HepG2 (cell line): ENCODE results near the gene SNX27. TPM values are rescaled to one million over a fixed set of nuclear protein-coding genes. Genes with fewer than 3 reads are reported as not detected.
A peak's percentile ranks its signal among the peaks of the same experiment; 100 is the strongest.

Experiments used
- ATAC-seq: fragments of 200-7000 bp; cut with Tn5 transposase; 3 replicates; pipeline ENCODE4 v1.9.1; 2020; ENCODE audit warnings: mild to moderate bottlenecking, moderate library complexity
- BruUV-seq: library from RNA; stranded (reverse); fragments of 400-500 nt; replicated peaks from 2 replicates; lab custom pipeline; 2021; lab: Mats Ljungman, UMichigan
- CTCF ChIA-PET: fragments of 300-600 bp; formaldehyde crosslinking; extraction: SDS; loops from one replicate; lab custom pipeline; 2021; ENCODE audit warnings: low total read pairs, inconsistent platforms, low intra/inter-chr PET ratio; lab: Yijun Ruan, JAX
- POLR2A ChIA-PET: fragments of 350-600 bp; sonication (Branson Sonifier 250); formaldehyde crosslinking; loops from one replicate; lab custom pipeline; 2020; ENCODE audit warnings: antibody characterized with exemption, inconsistent platforms; lab: Yijun Ruan, JAX
- DNase-seq: peaks from one replicate; pipeline ENCODE4 v3.0.0-alpha.2; 2015; ENCODE audit warnings: low spot score
- FAIRE-seq: peaks from 3 replicates; lab custom pipeline; 2011; peaks lifted over from hg19 to GRCh38; lab: Jason Lieb, UNC
- H2AFZ ChIP-seq: one replicate; pipeline ENCODE4 v1.6.1; 2011; ENCODE audit warnings: low read length, inconsistent platforms
- H3K27ac ChIP-seq: fragments of 300-600 bp; 3 replicates; pipeline ENCODE4 v1.8.0; 2011; ENCODE audit warnings: mixed run types, mild to moderate bottlenecking, mixed read lengths, low read length, inconsistent platforms; ENCODE audit not compliant: insufficient read depth; ENCODE audit errors: extremely low read length
- H3K27me3 ChIP-seq, 2 experiments: fragments of 200-600 bp in 1 of 2; 2 replicates in 1 of 2; 3 replicates in 1 of 2; pipeline versions ENCODE4 v1.6.0 to v1.8.0; 2011; ENCODE audit warnings: low read length in 2 of 2, mild to moderate bottlenecking in 2 of 2, moderate library complexity in 2 of 2, inconsistent platforms in 1 of 2; ENCODE audit not compliant: insufficient read depth in 2 of 2, control insufficient read depth in 1 of 2
- H3K36me3 ChIP-seq, 2 experiments: fragments of 200-600 bp in 1 of 2; replicated peaks in 1 of 2; 2 replicates in 1 of 2; 3 replicates in 1 of 2; pipeline versions ENCODE4 v1.5.1 to v1.8.0; 2011; ENCODE audit warnings: low read length in 2 of 2, inconsistent platforms in 1 of 2; ENCODE audit not compliant: insufficient read depth in 2 of 2, control insufficient read depth in 1 of 2
- H3K4me1 ChIP-seq: 2 replicates; pipeline ENCODE4 v1.5.1; 2012; ENCODE audit warnings: low read length, inconsistent platforms; ENCODE audit not compliant: insufficient read depth
- H3K4me2 ChIP-seq: 2 replicates; pipeline ENCODE4 v1.6.0; 2011; ENCODE audit warnings: low read depth, low read length, inconsistent platforms
- H3K4me3 ChIP-seq, 3 experiments: fragments of 200-600 bp in 1 of 3; sonication (generic), shearing (Covaris generic) in 1 of 3; replicated peaks in 1 of 3; 2 replicates each; pipeline ENCODE4 v1.5.1; 2011 to 2016; ENCODE audit warnings: low read length in 3 of 3, inconsistent platforms in 2 of 3, low read depth in 2 of 3, mild to moderate bottlenecking in 2 of 3, control low read depth in 1 of 3, mixed read lengths in 1 of 3; ENCODE audit not compliant: insufficient read depth in 1 of 3
- H3K79me2 ChIP-seq: one replicate; pipeline ENCODE4 v1.6.1; 2011; ENCODE audit warnings: low read length, inconsistent platforms; ENCODE audit not compliant: insufficient read depth
- H3K9ac ChIP-seq: 2 replicates; pipeline ENCODE4 v1.6.0; 2011; ENCODE audit warnings: mild to moderate bottlenecking, low read depth, low read length, inconsistent platforms; ENCODE audit not compliant: insufficient read depth
- H3K9me3 ChIP-seq: 2 replicates; pipeline ENCODE4 v1.5.1; 2012; ENCODE audit warnings: mild to moderate bottlenecking, low read length
- H4K20me1 ChIP-seq: 2 replicates; pipeline ENCODE4 v1.6.0; 2011; ENCODE audit warnings: inconsistent platforms, mild to moderate bottlenecking, low read length, moderate library complexity; ENCODE audit not compliant: insufficient read depth
- EEA1 ChIP-seq: sonication (generic); formaldehyde crosslinking; IDR thresholded peaks from 2 replicates; pipeline ENCODE4 v1.5.1; 2020; ENCODE audit warnings: mild to moderate bottlenecking, missing genetic modification reagents, borderline replicate concordance
- ELF3 ChIP-seq: IDR thresholded peaks from 2 replicates; pipeline ENCODE4 v1.6.1; 2016; ENCODE audit warnings: missing genetic modification reagents, missing compliant biosample characterization
- FOXP4 ChIP-seq: sonication (generic); formaldehyde crosslinking; IDR thresholded peaks from 2 replicates; pipeline ENCODE4 v1.4.0; 2020; ENCODE audit warnings: missing genetic modification reagents
- HCFC1 ChIP-seq: fragments of 150-350 bp; IDR thresholded peaks from 2 replicates; pipeline ENCODE4 v1.6.1; 2014; ENCODE audit warnings: low read depth, low read length
- HDAC2 ChIP-seq: sonication (generic); formaldehyde crosslinking; IDR thresholded peaks from 2 replicates; pipeline ENCODE4 v1.4.0; 2020; ENCODE audit warnings: missing genetic modification reagents
- HOMEZ ChIP-seq: IDR thresholded peaks from 2 replicates; pipeline ENCODE4 v1.6.1; 2016; ENCODE audit warnings: low read depth
- IRX3 ChIP-seq: sonication (generic); formaldehyde crosslinking; IDR thresholded peaks from 2 replicates; pipeline ENCODE4 v1.8.1; 2023; ENCODE audit warnings: mild to moderate bottlenecking, low read depth, missing genetic modification reagents, borderline replicate concordance
- LCORL ChIP-seq, 2 experiments: fragments of 450-650 bp in 1 of 2; sonication (generic) in 1 of 2; formaldehyde crosslinking in 1 of 2; IDR thresholded peaks; 2 replicates each; pipeline versions ENCODE4 v1.5.0 to v1.6.1; 2017 to 2020; ENCODE audit warnings: antibody characterized with exemption in 1 of 2, missing genetic modification reagents in 1 of 2
- MAFG ChIP-seq: sonication (generic); formaldehyde crosslinking; IDR thresholded peaks from 2 replicates; pipeline ENCODE4 v1.5.1; 2020; ENCODE audit warnings: mild to moderate bottlenecking, missing genetic modification reagents
- MTA3 ChIP-seq: sonication (generic); formaldehyde crosslinking; IDR thresholded peaks from 2 replicates; pipeline ENCODE4 v1.4.0; 2020; ENCODE audit warnings: missing genetic modification reagents
- PRMT3 ChIP-seq: sonication (generic); formaldehyde crosslinking; IDR thresholded peaks from 2 replicates; pipeline ENCODE4 v1.8.1; 2022; ENCODE audit warnings: low read depth, mild to moderate bottlenecking, moderate library complexity, missing genetic modification reagents, borderline replicate concordance
- RARA ChIP-seq: IDR thresholded peaks from 2 replicates; pipeline ENCODE4 v1.6.1; 2016; ENCODE audit warnings: missing genetic modification reagents, missing compliant biosample characterization
- SAP130 ChIP-seq: IDR thresholded peaks from 2 replicates; pipeline ENCODE4 v1.6.1; 2016; ENCODE audit warnings: low read depth
- TARDBP ChIP-seq: sonication (generic); formaldehyde crosslinking; IDR thresholded peaks from 2 replicates; pipeline ENCODE4 v1.8.0; 2022; ENCODE audit warnings: mild to moderate bottlenecking, missing genetic modification reagents
- UBTF ChIP-seq: sonication (generic); formaldehyde crosslinking; IDR thresholded peaks from 2 replicates; pipeline ENCODE4 v1.4.0; 2020; ENCODE audit warnings: mild to moderate bottlenecking, missing genetic modification reagents
- ZBTB43 ChIP-seq: sonication (generic); formaldehyde crosslinking; conservative IDR thresholded peaks from 2 replicates; pipeline ENCODE4 v1.4.0; 2020; ENCODE audit warnings: missing genetic modification reagents
- ZMAT3 ChIP-seq: sonication (generic); formaldehyde crosslinking; conservative IDR thresholded peaks from 2 replicates; pipeline ENCODE4 v1.7.0; 2021; ENCODE audit warnings: missing genetic modification reagents
- ZNF317 ChIP-seq: sonication (generic); formaldehyde crosslinking; IDR thresholded peaks from 2 replicates; pipeline ENCODE4 v1.5.0; 2020; ENCODE audit warnings: mild to moderate bottlenecking, missing genetic modification reagents
- ZNF414 ChIP-seq: sonication (generic); formaldehyde crosslinking; IDR thresholded peaks from 2 replicates; pipeline ENCODE4 v1.5.0; 2020; ENCODE audit warnings: missing genetic modification reagents
- WGBS: methylation state at CpG from one replicate; pipeline ENCODE4 v1.1.6; 2017; ENCODE audit warnings: low lambda C conversion rate; 5-methylcytosine and 5-hydroxymethylcytosine counted together
- in situ Hi-C: cut with HindIII; loops from 2 replicates; pipeline ENCODE4 v1.10.0; 2017; ENCODE audit warnings: low pct_unique_long_range_greater_than_20kb; ENCODE audit not compliant: extremely low pct_ligation_motif_present
- intact Hi-C: fragments of 100-400 bp; cut with micrococcal nuclease; formaldehyde crosslinking; loops from one replicate; pipeline ENCODE4 v1.10.0; 2022; ENCODE audit not compliant: unreplicated experiment
- polyA plus RNA-seq, 8 experiments: library from polyadenylated mRNA; depleted of rRNA in 3 of 8; stranded (reverse) in 7 of 8; unstranded in 1 of 8; fragments of >200 nt; fragmentation: Illumina TruSeq in 4 of 8; extraction: Trizol in 4 of 8; gene quantifications; 2 replicates each; pipeline versions ENCODE4 v1.2.1 to v1.2.3, GENCODE V29; 2011 to 2016; ENCODE audit warnings: low read depth in 4 of 8, missing spikeins in 1 of 8, mixed read lengths in 1 of 8; ENCODE audit not compliant: insufficient read depth in 1 of 8
- total RNA-seq, 5 experiments: library from RNA; depleted of rRNA; stranded (reverse); fragments of >200 nt; fragmentation: Illumina TruSeq; extraction: Trizol; gene quantifications; 2 replicates each; pipeline ENCODE4 v1.2.3, GENCODE V29; 2016; ENCODE audit warnings: low read depth in 1 of 5

SNX27 gene
- total and polyA plus RNA-seq, 2 of the 13 experiments (the other 11 are each of a cell fraction or from before 2014, with no cell fraction given): 14.4 to 17.8 TPM

GRCh38 chr1:151729966-151730291, 118.1 kb downstream of the SNX27 start:
- Histone ChIP-seq H3K4me2 (peak overlapping the region; percentile 80), H3K36me3 (no peaks in the 10 kb centered on the region), H3K79me2 (no peaks in the 10 kb centered on the region), H3K4me1 (peaks cover 35% of the 10 kb centered on the region), H3K4me3 (peak overlapping the region in 2 of 3 experiments; percentile 42 to 55; a peak in 1 of 6 replicates), H3K9me3 (no peaks in the 10 kb centered on the region), H2AFZ (no peak overlapping the region), H3K27ac (no peak overlapping the region), H3K27me3 (peaks cover 0 to 17% of the 10 kb centered on the region in 2 experiments; a peak in 2 of 5 replicates), H4K20me1 (no peaks in the 10 kb centered on the region), H3K9ac (no peak overlapping the region)
- POLR2A ChIA-PET: no interaction called here
- in situ Hi-C loops (loop anchor here (10.0 to 25.0 kb wide), 2 partner anchors 135 to 193 kb away; partner anchors contain the start of gene TUFT1), intact Hi-C loops (no loop called here)
- CTCF ChIA-PET: no interaction called here
- FAIRE-seq (no peak), DNase-seq (no peak), ATAC-seq (peak; percentile 35)
- BruUV-seq: no TSS peak
- WGBS: 44% methylated on average over 4 of the region's 4 CpGs
- no peak for TF ChIP-seq MTA3 (CRISPR knock-in tag)
- no peak for TF ChIP-seq PRMT3 (CRISPR knock-in tag)
- TF ChIP-seq UBTF (CRISPR knock-in tag): no peak
- TF ChIP-seq FOXP4: 0 out of 2 replicates have a peak, but pooled peaks have one; percentile 9
- no peak for TF ChIP-seq RARA (CRISPR knock-in tag)
- no peak for TF ChIP-seq HDAC2 (CRISPR knock-in tag)
- TF ChIP-seq ZNF414 (CRISPR knock-in tag): no peak
- TF ChIP-seq ZBTB43: no peak
- no peak for TF ChIP-seq ZNF317
- no peak for TF ChIP-seq EEA1 (CRISPR knock-in tag)
- no peak for TF ChIP-seq ELF3 (CRISPR knock-in tag)
- no peak for TF ChIP-seq IRX3 (CRISPR knock-in tag)
- TF ChIP-seq MAFG (CRISPR knock-in tag): no peak
- no peak for TF ChIP-seq TARDBP (CRISPR knock-in tag)
- TF ChIP-seq LCORL (IDR thresholded peaks at IDR 0.05): peak; percentile 48; the same call in 1 of the 2 replicates
- TF ChIP-seq LCORL (CRISPR knock-in tag; IDR thresholded peaks at IDR 0.05): no peak
- TF ChIP-seq HOMEZ (CRISPR knock-in tag): no peak
- TF ChIP-seq SAP130 (CRISPR knock-in tag): no peak
- TF ChIP-seq ZMAT3 (CRISPR knock-in tag): no peak
- no peak for TF ChIP-seq HCFC1
